Retinal pigment epithelial cell (primary cell): Measurements from ENCODE around the gene HDAC5.
A peak's percentile ranks its signal among the peaks of the same experiment; 100 is the strongest.
"Not testable (repeated sequence)": the region's sequence is repeated elsewhere in the genome, so short reads cannot be mapped to it uniquely, and the experiment has no call there.

Experiments used
- DNase-seq: peaks from one replicate; pipeline ENCODE4 v3.0.0-alpha.2; 2010; ENCODE audit warnings: low read depth
- H3K4me3 ChIP-seq: 2 replicates; pipeline ENCODE4 v1.5.1; 2011; ENCODE audit warnings: mild to moderate bottlenecking, low read length, control low read depth, moderate library complexity
- CTCF ChIP-seq: conservative IDR thresholded peaks from 2 replicates; pipeline ENCODE4 v1.5.1; 2011; ENCODE audit warnings: low read depth, low read length, control low read depth, inconsistent platforms

Gene HDAC5

DNA sequence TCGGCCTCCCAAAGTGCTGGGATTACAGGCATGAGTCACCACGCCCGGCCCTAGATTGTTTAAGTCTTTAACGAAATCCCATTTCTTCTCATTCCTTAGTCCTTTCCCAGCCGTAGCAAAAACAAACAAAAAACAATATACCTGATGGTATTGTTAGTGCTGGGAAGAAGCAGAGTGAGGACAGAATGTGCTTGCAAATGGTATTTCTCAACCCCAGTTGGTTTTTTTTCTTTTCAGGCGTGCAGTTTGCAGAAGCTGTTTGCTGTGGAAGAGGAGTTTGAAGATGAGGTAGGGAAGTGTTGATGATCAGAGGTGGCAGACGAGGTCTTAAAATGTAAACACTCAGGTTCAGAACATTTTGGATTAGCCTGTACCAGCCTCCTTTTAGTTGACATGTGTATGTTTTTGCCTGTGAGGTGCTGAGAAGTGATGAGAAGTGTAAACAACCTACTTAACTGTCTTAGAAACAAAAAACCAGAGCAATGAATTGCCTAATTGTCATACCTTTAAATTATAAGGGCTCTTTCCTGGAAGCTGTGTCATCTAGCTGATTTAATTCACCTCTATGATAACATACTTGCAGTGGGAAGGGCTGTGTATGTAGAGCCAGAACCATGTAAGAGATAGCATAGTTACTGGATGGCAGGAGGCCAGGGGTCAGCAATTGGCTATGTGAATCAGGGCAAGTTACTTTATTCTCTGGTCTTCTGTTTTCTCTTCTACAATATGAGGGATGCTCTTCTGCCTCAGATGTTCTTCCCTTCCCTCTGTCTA, 21.7 kb upstream of the HDAC5 start:
- H3K4me3 ChIP-seq, result no peak overlapping the region
- no peak for DNase-seq
- no peak for TF ChIP-seq CTCF

GRCh38 chr17:44143921-44144320, 20.5 kb upstream of the HDAC5 start:
- not testable (repeated sequence) for H3K4me3 ChIP-seq, DNase-seq

- DNase-seq, result peak; percentile 80
- H3K4me3 ChIP-seq, result peak overlapping the region; percentile 30
- no peak for TF ChIP-seq CTCF
Measured at GRCh38 chr17:44137891-44138709, 14.7 kb upstream of the HDAC5 start.

GRCh38 chr17:44134752-44135568, 11.5 kb upstream of the HDAC5 start:
- TF ChIP-seq CTCF, result no peak
- no peak overlapping the region for H3K4me3 ChIP-seq
- no peak for DNase-seq

GRCh38 chr17:44133918-44134476, 10.6 kb upstream of the HDAC5 start:
- TF ChIP-seq CTCF, result no peak
- no peak overlapping the region for H3K4me3 ChIP-seq
- DNase-seq, result no peak

GRCh38 chr17:44132275-44132821, 8.9 kb upstream of the HDAC5 start:
- H3K4me3 ChIP-seq, result no peak overlapping the region
- DNase-seq, result no peak
- TF ChIP-seq CTCF, result no peak

DNA sequence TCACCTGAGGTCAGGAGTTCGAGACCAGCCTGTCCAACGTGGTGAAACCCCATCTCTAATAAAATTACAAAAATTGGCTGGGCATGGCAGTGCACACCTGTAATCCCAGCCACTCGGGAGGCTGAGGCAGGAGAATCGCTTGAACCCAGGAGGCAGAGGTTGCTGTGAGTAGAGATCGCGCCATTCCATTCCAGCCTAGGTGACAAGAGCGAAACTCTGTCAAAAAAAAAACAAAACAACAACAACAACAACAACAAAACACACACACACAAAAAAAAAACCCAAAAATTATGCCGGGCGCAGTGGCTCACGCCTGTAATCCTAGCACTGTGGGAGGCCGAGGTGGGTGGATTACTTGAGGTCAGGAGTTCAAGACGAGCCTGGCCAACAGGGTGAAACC, 7.9 kb upstream of the HDAC5 start:
- DNase-seq, result not testable (repeated sequence)

More for the DNA sequence above, 7.9 kb upstream of the HDAC5 start:
- H3K4me3 ChIP-seq, result not testable (repeated sequence)
